Measurements from ENCODE around the gene SLC5A8.
"Not testable (repeated sequence)": the region's sequence is repeated elsewhere in the genome, so short reads cannot be mapped to it uniquely, and the experiment has no call there.

The SLC5A8 gene

GRCh38 chr12:101166866-101167265 lies 43.2 kb downstream of the SLC5A8 start:
- DNase-seq, result no peak

- DNase-seq, result no peak
Observed at GRCh38 chr12:101165319-101165718, 44.7 kb downstream of the SLC5A8 start.

- DNase-seq, result not testable (repeated sequence)
Observed at GRCh38 chr12:101145777-101146431, 64.1 kb downstream of the SLC5A8 start.

- DNase-seq, result no peak
Observed at GRCh38 chr12:101127521-101128219, 82.4 kb downstream of the SLC5A8 start.

- no peak for DNase-seq
Observed at GRCh38 chr12:101117842-101118241, 92.2 kb downstream of the SLC5A8 start.

GRCh38 chr12:101116911-101117310 lies 93.1 kb downstream of the SLC5A8 start:
- no peak for DNase-seq

- DNase-seq, result no peak
Observed at GRCh38 chr12:101115326-101115725, 94.7 kb downstream of the SLC5A8 start.

- DNase-seq, result no peak
Observed at GRCh38 chr12:101111441-101111840, 98.6 kb downstream of the SLC5A8 start.

GRCh38 chr12:101110866-101111265 lies 99.2 kb downstream of the SLC5A8 start:
- no peak for DNase-seq

- DNase-seq, result no peak
Observed at GRCh38 chr12:101108130-101108529, 101.9 kb downstream of the SLC5A8 start.

GRCh38 chr12:101107032-101107763 lies 102.8 kb downstream of the SLC5A8 start:
- DNase-seq, result no peak

All from activated gamma-delta T cell treated with Interleukin-2 at 50 U/mL for 16 hours (primary cell).